Stimulated activated naive B cell treated with anti-CD40 and anti-IgM and Interleukin-4, amounts not matched to agents 10 μg/mL and 1 μg/mL and 100 μg/mL, for 72 hours (primary cell): Measurements from ENCODE around the gene CEACAM4.
A peak's percentile ranks its signal among the peaks of the same experiment; 100 is the strongest.

Experiments used
- ATAC-seq, 2 donors: fragments of 150-1000 bp; cut with Tn5 transposase; replicated peaks; 2 replicates each; pipeline ENCODE4 v1.10.0; 2021; ENCODE audit warnings: moderate library complexity in 1 of 2
- DNase-seq: peaks from one replicate; pipeline ENCODE4 v3.0.0; 2021
- H3K27ac Mint-ChIP-seq: one replicate; pipeline ENCODE4 v1.8.0; 2022; ENCODE audit warnings: mild to moderate bottlenecking, mixed read lengths
- H3K27me3 Mint-ChIP-seq, 2 donors: one replicate each; pipeline ENCODE4 v1.8.0; 2022; ENCODE audit warnings: mixed read lengths in 2 of 2
- H3K36me3 Mint-ChIP-seq, 2 donors: one replicate each; pipeline ENCODE4 v1.8.0; 2022; ENCODE audit warnings: mixed read lengths in 2 of 2, mild to moderate bottlenecking in 1 of 2
- H3K4me1 Mint-ChIP-seq, 2 donors: one replicate each; pipeline ENCODE4 v1.8.0; 2022; ENCODE audit warnings: mixed read lengths in 2 of 2, mild to moderate bottlenecking in 1 of 2
- H3K4me3 Mint-ChIP-seq, 2 donors: one replicate each; pipeline ENCODE4 v1.8.0; 2022; ENCODE audit warnings: mild to moderate bottlenecking in 2 of 2, mixed read lengths in 2 of 2, moderate library complexity in 1 of 2
- H3K9me3 Mint-ChIP-seq, 2 donors: one replicate each; pipeline ENCODE4 v1.8.0; 2022; ENCODE audit warnings: mixed read lengths in 2 of 2, mild to moderate bottlenecking in 1 of 2

CEACAM4 gene

GRCh38 chr19:41626278-41626677 is 596 bp downstream of the CEACAM4 start:
- H3K4me1 Mint-ChIP-seq: peaks cover 0 to 7% of the 10 kb centered on the region in 2 donors
- DNase-seq: no peak
- peaks cover 53 to 66% of the 10 kb centered on the region in 2 donors for H3K27me3 Mint-ChIP-seq
- no peak for ATAC-seq
- no peak overlapping the region for H3K27ac Mint-ChIP-seq
- H3K9me3 Mint-ChIP-seq: peaks cover 4 to 8% of the 10 kb centered on the region in 2 donors
- H3K4me3 Mint-ChIP-seq: no peak overlapping the region
- peaks cover 0 to 3% of the 10 kb centered on the region in 2 donors for H3K36me3 Mint-ChIP-seq

- Mint-ChIP-seq H3K27me3 (peaks cover 55 to 73% of the 10 kb centered on the region in 2 donors), H3K36me3 (peaks cover 0 to under 1% of the 10 kb centered on the region in 2 donors), H3K4me3 (no peak overlapping the region), H3K27ac (no peak overlapping the region), H3K9me3 (peaks cover under 1 to 1% of the 10 kb centered on the region in 2 donors), H3K4me1 (peaks cover 0 to 7% of the 10 kb centered on the region in 2 donors)
- ATAC-seq: no peak
- no peak for DNase-seq
Observed at GRCh38 chr19:41624937-41625336, 1.9 kb downstream of the CEACAM4 start.

GRCh38 chr19:41624515-41624914 is 2.4 kb downstream of the CEACAM4 start:
- DNase-seq (no peak), ATAC-seq (no peak)
- H3K27me3 Mint-ChIP-seq: peaks cover 59 to 75% of the 10 kb centered on the region in 2 donors
- no peaks in the 10 kb centered on the region for H3K9me3 Mint-ChIP-seq
- no peak overlapping the region for H3K4me3 Mint-ChIP-seq
- no peak overlapping the region for H3K27ac Mint-ChIP-seq
- no peaks in the 10 kb centered on the region for H3K36me3 Mint-ChIP-seq
- peaks cover 0 to 7% of the 10 kb centered on the region in 2 donors for H3K4me1 Mint-ChIP-seq

- H3K4me3 Mint-ChIP-seq: no peak overlapping the region
- H3K27ac Mint-ChIP-seq: no peak overlapping the region
- peaks cover 0 to 7% of the 10 kb centered on the region in 2 donors for H3K4me1 Mint-ChIP-seq
- H3K27me3 Mint-ChIP-seq: peaks cover 56 to 70% of the 10 kb centered on the region in 2 donors
- H3K9me3 Mint-ChIP-seq: no peaks in the 10 kb centered on the region
- DNase-seq (no peak), ATAC-seq (no peak)
- no peaks in the 10 kb centered on the region for H3K36me3 Mint-ChIP-seq
Observed at GRCh38 chr19:41623360-41623759, 3.5 kb downstream of the CEACAM4 start.

- ATAC-seq (no peak), DNase-seq (no peak)
- Mint-ChIP-seq H3K9me3 (no peaks in the 10 kb centered on the region), H3K27ac (no peak overlapping the region), H3K4me1 (no peaks in the 10 kb centered on the region), H3K27me3 (peaks cover 44 to 61% of the 10 kb centered on the region in 2 donors), H3K36me3 (no peaks in the 10 kb centered on the region), H3K4me3 (no peak overlapping the region)
Observed at GRCh38 chr19:41621654-41622053, 5.2 kb downstream of the CEACAM4 start.

GRCh38 chr19:41621226-41621625 is 5.6 kb downstream of the CEACAM4 start:
- Mint-ChIP-seq H3K4me1 (no peaks in the 10 kb centered on the region), H3K9me3 (no peaks in the 10 kb centered on the region), H3K4me3 (no peak overlapping the region), H3K27me3 (peaks cover 44 to 61% of the 10 kb centered on the region in 2 donors), H3K27ac (no peak overlapping the region), H3K36me3 (no peaks in the 10 kb centered on the region)
- ATAC-seq: no peak
- no peak for DNase-seq

GRCh38 chr19:41620171-41620570 is 6.7 kb downstream of the CEACAM4 start:
- Mint-ChIP-seq H3K4me3 (no peak overlapping the region), H3K9me3 (no peaks in the 10 kb centered on the region), H3K36me3 (no peaks in the 10 kb centered on the region), H3K27ac (no peak overlapping the region), H3K4me1 (peaks cover 0 to 2% of the 10 kb centered on the region in 2 donors), H3K27me3 (peaks cover 43 to 54% of the 10 kb centered on the region in 2 donors)
- DNase-seq (no peak), ATAC-seq (no peak)

- ATAC-seq (peak in 1 of 2 donors; percentile 25), DNase-seq (no peak)
- Mint-ChIP-seq H3K36me3 (no peaks in the 10 kb centered on the region), H3K27me3 (peaks cover 49 to 58% of the 10 kb centered on the region in 2 donors), H3K9me3 (no peaks in the 10 kb centered on the region), H3K4me3 (no peak overlapping the region), H3K27ac (no peak overlapping the region), H3K4me1 (peaks cover 0 to 2% of the 10 kb centered on the region in 2 donors)
Observed at GRCh38 chr19:41619018-41619556, 7.8 kb downstream of the CEACAM4 start.

GRCh38 chr19:41617941-41618730 is 8.7 kb downstream of the CEACAM4 start:
- Mint-ChIP-seq H3K27ac (no peak overlapping the region), H3K4me1 (peaks cover 0 to 2% of the 10 kb centered on the region in 2 donors), H3K9me3 (peaks cover 0 to 2% of the 10 kb centered on the region in 2 donors), H3K4me3 (no peak overlapping the region), H3K27me3 (peaks cover 53 to 63% of the 10 kb centered on the region in 2 donors), H3K36me3 (no peaks in the 10 kb centered on the region)
- ATAC-seq (no peak), DNase-seq (no peak)

- H3K4me1 Mint-ChIP-seq: peaks cover 0 to 2% of the 10 kb centered on the region in 2 donors
- peaks cover 57 to 61% of the 10 kb centered on the region in 2 donors for H3K27me3 Mint-ChIP-seq
- DNase-seq (no peak), ATAC-seq (no peak)
- no peak overlapping the region for H3K27ac Mint-ChIP-seq
- no peaks in the 10 kb centered on the region for H3K36me3 Mint-ChIP-seq
- H3K4me3 Mint-ChIP-seq: no peak overlapping the region
- H3K9me3 Mint-ChIP-seq: peaks cover 0 to 5% of the 10 kb centered on the region in 2 donors
Observed at GRCh38 chr19:41616792-41617621, 9.9 kb downstream of the CEACAM4 start.

GRCh38 chr19:41615207-41615606 is 11.7 kb downstream of the CEACAM4 start:
- DNase-seq: no peak
- Mint-ChIP-seq H3K36me3 (no peaks in the 10 kb centered on the region), H3K27me3 (peaks cover 49 to 55% of the 10 kb centered on the region in 2 donors), H3K4me3 (no peak overlapping the region), H3K27ac (no peak overlapping the region), H3K4me1 (peaks cover 0 to 2% of the 10 kb centered on the region in 2 donors), H3K9me3 (peaks cover 0 to 5% of the 10 kb centered on the region in 2 donors)
- ATAC-seq: no peak

- Mint-ChIP-seq H3K27ac (no peak overlapping the region), H3K27me3 (peaks cover 51 to 53% of the 10 kb centered on the region in 2 donors), H3K9me3 (peaks cover 0 to 9% of the 10 kb centered on the region in 2 donors), H3K36me3 (peaks cover 0 to 2% of the 10 kb centered on the region in 2 donors), H3K4me3 (no peak overlapping the region), H3K4me1 (peaks cover 0 to 2% of the 10 kb centered on the region in 2 donors)
- DNase-seq: no peak
- ATAC-seq: no peak
Observed at GRCh38 chr19:41612483-41612882, 14.4 kb downstream of the CEACAM4 start.

GRCh38 chr19:41610789-41611188 is 16.1 kb downstream of the CEACAM4 start:
- Mint-ChIP-seq H3K27me3 (peaks cover 43 to 47% of the 10 kb centered on the region in 2 donors), H3K4me3 (no peak overlapping the region), H3K4me1 (peaks cover 0 to 2% of the 10 kb centered on the region in 2 donors), H3K9me3 (peaks cover 0 to 9% of the 10 kb centered on the region in 2 donors), H3K27ac (no peak overlapping the region), H3K36me3 (peaks cover 0 to 2% of the 10 kb centered on the region in 2 donors)
- ATAC-seq (no peak), DNase-seq (no peak)

GRCh38 chr19:41607668-41608067 is 19.2 kb downstream of the CEACAM4 start:
- ATAC-seq (no peak), DNase-seq (no peak)
- peaks cover 18 to 32% of the 10 kb centered on the region in 2 donors for H3K27me3 Mint-ChIP-seq
- H3K4me1 Mint-ChIP-seq: no peaks in the 10 kb centered on the region
- peaks cover 0 to 5% of the 10 kb centered on the region in 2 donors for H3K9me3 Mint-ChIP-seq
- peaks cover 0 to 2% of the 10 kb centered on the region in 2 donors for H3K36me3 Mint-ChIP-seq
- no peak overlapping the region for H3K4me3 Mint-ChIP-seq
- no peak overlapping the region for H3K27ac Mint-ChIP-seq
